ENCODE measurements around the gene SPACDR. TPM values are rescaled to one million over a fixed set of nuclear protein-coding genes. Genes with fewer than 3 reads are reported as not detected.

SPACDR gene
- total RNA-seq, 1 donor: 0.36 TPM

- Histone ChIP-seq H3K27me3 (ENCODE audit: insufficient read depth, low read length) (no peaks in the 10 kb centered on the region), H3K4me3 (ENCODE audit: insufficient read depth, low read length) (peak overlapping the region; percentile 82), H3K9me3 (ENCODE audit: low read depth, low read length) (no peaks in the 10 kb centered on the region), H2AFZ (ENCODE audit: low read length) (peak overlapping the region; percentile 95), H3K79me2 (ENCODE audit: insufficient read depth, low read length) (peaks cover 30% of the 10 kb centered on the region), H3K36me3 (ENCODE audit: insufficient read depth, low read length) (peaks cover 11% of the 10 kb centered on the region), H3K27ac (ENCODE audit: low read depth, low read length) (no peak overlapping the region), H4K20me1 (ENCODE audit: insufficient read depth, low read length) (peaks cover 10% of the 10 kb centered on the region), H3K4me2 (ENCODE audit: insufficient read depth, low read length) (peak overlapping the region; percentile 100), H3K4me1 (ENCODE audit: insufficient read depth, low read length) (peaks cover 11% of the 10 kb centered on the region)
- no peak for TF ChIP-seq CTCF (IDR thresholded peaks at IDR 0.05; ENCODE audit: extremely low read depth, low read depth, low read length)
- peak; percentile 14 for DNase-seq (ENCODE audit: insufficient read length, low spot score, missing footprints)
Measured at GRCh38 chr7:100427762-100428198, 36.3 kb downstream of the SPACDR start.

- no peak overlapping the region for H3K4me2 ChIP-seq (ENCODE audit: insufficient read depth, low read length)
- no peak overlapping the region for H3K4me3 ChIP-seq (ENCODE audit: insufficient read depth, low read length)
- peaks cover 3% of the 10 kb centered on the region for H4K20me1 ChIP-seq (ENCODE audit: insufficient read depth, low read length)
- peaks cover 11% of the 10 kb centered on the region for H3K4me1 ChIP-seq (ENCODE audit: insufficient read depth, low read length)
- no peak for TF ChIP-seq CTCF (IDR thresholded peaks at IDR 0.05; ENCODE audit: extremely low read depth, low read depth, low read length)
- no peaks in the 10 kb centered on the region for H3K27me3 ChIP-seq (ENCODE audit: insufficient read depth, low read length)
- H3K27ac ChIP-seq (ENCODE audit: low read depth, low read length): no peak overlapping the region
- no peak overlapping the region for H2AFZ ChIP-seq (ENCODE audit: low read length)
- peaks cover 17% of the 10 kb centered on the region for H3K79me2 ChIP-seq (ENCODE audit: insufficient read depth, low read length)
- no peaks in the 10 kb centered on the region for H3K9me3 ChIP-seq (ENCODE audit: low read depth, low read length)
- no peak for DNase-seq (ENCODE audit: insufficient read length, low spot score, missing footprints)
- H3K36me3 ChIP-seq (ENCODE audit: insufficient read depth, low read length): no peaks in the 10 kb centered on the region
Measured at GRCh38 chr7:100426516-100426915, 37.5 kb downstream of the SPACDR start.

GRCh38 chr7:100425347-100425746, 38.7 kb downstream of the SPACDR start:
- H3K4me2 ChIP-seq (ENCODE audit: insufficient read depth, low read length): no peak overlapping the region
- H4K20me1 ChIP-seq (ENCODE audit: insufficient read depth, low read length): no peaks in the 10 kb centered on the region
- peaks cover 5% of the 10 kb centered on the region for H3K4me1 ChIP-seq (ENCODE audit: insufficient read depth, low read length)
- no peaks in the 10 kb centered on the region for H3K27me3 ChIP-seq (ENCODE audit: insufficient read depth, low read length)
- TF ChIP-seq CTCF (IDR thresholded peaks at IDR 0.05; ENCODE audit: extremely low read depth, low read depth, low read length): no peak
- H3K79me2 ChIP-seq (ENCODE audit: insufficient read depth, low read length): peaks cover 6% of the 10 kb centered on the region
- H2AFZ ChIP-seq (ENCODE audit: low read length): no peak overlapping the region
- DNase-seq (ENCODE audit: insufficient read length, low spot score, missing footprints): no peak
- no peaks in the 10 kb centered on the region for H3K9me3 ChIP-seq (ENCODE audit: low read depth, low read length)
- no peaks in the 10 kb centered on the region for H3K36me3 ChIP-seq (ENCODE audit: insufficient read depth, low read length)
- H3K4me3 ChIP-seq (ENCODE audit: insufficient read depth, low read length): no peak overlapping the region
- H3K27ac ChIP-seq (ENCODE audit: low read depth, low read length): no peak overlapping the region

GRCh38 chr7:100423315-100423714, 40.7 kb downstream of the SPACDR start:
- no peaks in the 10 kb centered on the region for H3K36me3 ChIP-seq (ENCODE audit: insufficient read depth, low read length)
- H4K20me1 ChIP-seq (ENCODE audit: insufficient read depth, low read length): no peaks in the 10 kb centered on the region
- peaks cover 10% of the 10 kb centered on the region for H3K4me1 ChIP-seq (ENCODE audit: insufficient read depth, low read length)
- H3K27ac ChIP-seq (ENCODE audit: low read depth, low read length): no peak overlapping the region
- no peaks in the 10 kb centered on the region for H3K9me3 ChIP-seq (ENCODE audit: low read depth, low read length)
- H2AFZ ChIP-seq (ENCODE audit: low read length): no peak overlapping the region
- TF ChIP-seq CTCF (IDR thresholded peaks at IDR 0.05; ENCODE audit: extremely low read depth, low read depth, low read length): no peak
- DNase-seq (ENCODE audit: insufficient read length, low spot score, missing footprints): no peak
- H3K4me2 ChIP-seq (ENCODE audit: insufficient read depth, low read length): no peak overlapping the region
- no peak overlapping the region for H3K4me3 ChIP-seq (ENCODE audit: insufficient read depth, low read length)
- H3K79me2 ChIP-seq (ENCODE audit: insufficient read depth, low read length): no peaks in the 10 kb centered on the region
- H3K27me3 ChIP-seq (ENCODE audit: insufficient read depth, low read length): no peaks in the 10 kb centered on the region
